HepG2 (cell line): Measurements from ENCODE around the gene LST1. TPM values are rescaled to one million over a fixed set of nuclear protein-coding genes. Genes with fewer than 3 reads are reported as not detected.
A peak's percentile ranks its signal among the peaks of the same experiment; 100 is the strongest.

Experiments
- CSRNP1 ChIP-seq: sonication (generic); formaldehyde crosslinking; IDR thresholded peaks from 2 replicates; pipeline ENCODE4 v1.8.1; 2023; ENCODE audit warnings: mild to moderate bottlenecking, missing genetic modification reagents
- EED ChIP-seq: sonication (generic); formaldehyde crosslinking; IDR thresholded peaks from 2 replicates; pipeline ENCODE4 v1.5.0; 2020; ENCODE audit warnings: mild to moderate bottlenecking, missing genetic modification reagents
- EP300 ChIP-seq, 3 experiments: sonication (generic) in 1 of 3; formaldehyde crosslinking in 1 of 3; IDR thresholded peaks; 2 replicates each; pipeline versions ENCODE4 v1.5.1 to v1.6.1; 2011 to 2020; ENCODE audit warnings: low read depth in 2 of 3, low read length in 2 of 3, borderline replicate concordance in 1 of 3, improper control_type of control experiment in 1 of 3, mild to moderate bottlenecking in 1 of 3, missing genetic modification reagents in 1 of 3, moderate library complexity in 1 of 3
- FIP1L1 ChIP-seq: fragments of 200-400 bp; formaldehyde crosslinking; IDR thresholded peaks from 2 replicates; pipeline ENCODE4 v1.6.1; 2018; ENCODE audit warnings: low read depth, mild to moderate bottlenecking, low read length, moderate library complexity, borderline replicate concordance; ENCODE audit not compliant: insufficient read depth
- GABPB1 ChIP-seq: IDR thresholded peaks from 2 replicates; pipeline ENCODE4 v1.6.1; 2016; ENCODE audit warnings: mild to moderate bottlenecking, missing genetic modification reagents, moderate library complexity, missing compliant biosample characterization
- HNRNPLL ChIP-seq: fragments of 200-400 bp; formaldehyde crosslinking; IDR thresholded peaks from 2 replicates; pipeline ENCODE4 v1.6.1; 2017; ENCODE audit warnings: mild to moderate bottlenecking, low read depth, low read length; ENCODE audit not compliant: poor library complexity, severe bottlenecking
- KLF13 ChIP-seq: sonication (generic); formaldehyde crosslinking; IDR thresholded peaks from 2 replicates; pipeline ENCODE4 v1.4.0; 2020; ENCODE audit warnings: mild to moderate bottlenecking, missing genetic modification reagents
- KLF9 ChIP-seq: IDR thresholded peaks from 2 replicates; pipeline ENCODE4 v1.6.1; 2016; ENCODE audit warnings: low read depth
- MLXIP ChIP-seq: sonication (generic); formaldehyde crosslinking; IDR thresholded peaks from 2 replicates; pipeline ENCODE4 v1.9.0; 2021; ENCODE audit warnings: missing genetic modification reagents, borderline replicate concordance
- PITX1 ChIP-seq: sonication (generic); formaldehyde crosslinking; IDR thresholded peaks from 2 replicates; pipeline ENCODE4 v1.5.1; 2020; ENCODE audit warnings: mild to moderate bottlenecking, missing genetic modification reagents
- RORA ChIP-seq: sonication (generic); formaldehyde crosslinking; IDR thresholded peaks from 2 replicates; pipeline ENCODE4 v1.5.0; 2020; ENCODE audit warnings: mild to moderate bottlenecking, missing genetic modification reagents, moderate library complexity
- TAF15 ChIP-seq: fragments of 200-400 bp; formaldehyde crosslinking; IDR thresholded peaks from one replicate; pipeline ENCODE4 v1.6.1; 2018; ENCODE audit warnings: mild to moderate bottlenecking, low read depth, low read length; ENCODE audit not compliant: poor library complexity, severe bottlenecking
- YEATS4 ChIP-seq: sonication (generic); formaldehyde crosslinking; IDR thresholded peaks from 2 replicates; pipeline ENCODE4 v1.4.0; 2020; ENCODE audit warnings: missing genetic modification reagents, borderline replicate concordance
- ZBTB44 ChIP-seq: sonication (generic); formaldehyde crosslinking; IDR thresholded peaks from 2 replicates; pipeline ENCODE4 v1.4.0; 2020; ENCODE audit warnings: missing genetic modification reagents
- ZNF124 ChIP-seq: sonication (generic); formaldehyde crosslinking; IDR thresholded peaks from 2 replicates; pipeline ENCODE4 v1.4.0; 2020; ENCODE audit warnings: missing genetic modification reagents
- ZNF225 ChIP-seq: sonication (generic); formaldehyde crosslinking; IDR thresholded peaks from 2 replicates; pipeline ENCODE4 v1.4.0; 2020; ENCODE audit warnings: mild to moderate bottlenecking, missing genetic modification reagents
- ZNF468 ChIP-seq: sonication (generic); formaldehyde crosslinking; IDR thresholded peaks from 2 replicates; pipeline ENCODE4 v1.8.0; 2022; ENCODE audit warnings: mild to moderate bottlenecking, moderate library complexity, missing genetic modification reagents
- ZNF496 ChIP-seq: sonication (generic); formaldehyde crosslinking; IDR thresholded peaks from 2 replicates; pipeline ENCODE4 v1.8.1; 2023; ENCODE audit warnings: mild to moderate bottlenecking, moderate library complexity, missing genetic modification reagents; ENCODE audit not compliant: insufficient replicate concordance
- ZNF556 ChIP-seq: sonication (generic); formaldehyde crosslinking; IDR thresholded peaks from 2 replicates; pipeline ENCODE4 v1.4.0; 2020; ENCODE audit warnings: mild to moderate bottlenecking, missing genetic modification reagents, borderline replicate concordance
- ZNF615 ChIP-seq: sonication (generic); formaldehyde crosslinking; IDR thresholded peaks from 2 replicates; pipeline ENCODE4 v1.5.0; 2020; ENCODE audit warnings: mild to moderate bottlenecking, missing genetic modification reagents, borderline replicate concordance
- ZNF883 ChIP-seq: sonication (generic); formaldehyde crosslinking; IDR thresholded peaks from 2 replicates; pipeline ENCODE4 v1.5.1; 2020; ENCODE audit warnings: mild to moderate bottlenecking, missing genetic modification reagents; ENCODE audit errors: not compliant biosample characterization
- ZSCAN29 ChIP-seq: sonication (generic); formaldehyde crosslinking; conservative IDR thresholded peaks from 2 replicates; pipeline ENCODE4 v1.4.0; 2020; ENCODE audit warnings: mild to moderate bottlenecking, missing genetic modification reagents
- polyA plus RNA-seq, 8 experiments: library from polyadenylated mRNA; depleted of rRNA in 3 of 8; stranded (reverse) in 7 of 8; unstranded in 1 of 8; fragments of >200 nt; fragmentation: Illumina TruSeq in 4 of 8; extraction: Trizol in 4 of 8; gene quantifications; 2 replicates each; pipeline versions ENCODE4 v1.2.1 to v1.2.3, GENCODE V29; 2011 to 2016; ENCODE audit warnings: low read depth in 4 of 8, missing spikeins in 1 of 8, mixed read lengths in 1 of 8; ENCODE audit not compliant: insufficient read depth in 1 of 8
- total RNA-seq, 5 experiments: library from RNA; depleted of rRNA; stranded (reverse); fragments of >200 nt; fragmentation: Illumina TruSeq; extraction: Trizol; gene quantifications; 2 replicates each; pipeline ENCODE4 v1.2.3, GENCODE V29; 2016; ENCODE audit warnings: low read depth in 1 of 5

LST1 gene
- total and polyA plus RNA-seq, 2 of the 13 experiments (the other 11 are each of a cell fraction or from before 2014, with no cell fraction given) = not detected

GRCh38 chr6:31547727-31548543 lies 38.1 kb upstream of the LST1 start (continued):
- TF ChIP-seq ZNF468 = no peak
- TF ChIP-seq ZNF124 (CRISPR knock-in tag) = 0 out of 2 replicates have a peak, but pooled peaks have one; percentile 5
- TF ChIP-seq EP300 (IDR thresholded peaks at IDR 0.05; ENCODE audit: low read depth in 2 of 2, low read length in 2 of 2) = no peak
- no peak for TF ChIP-seq EP300 (CRISPR knock-in tag; IDR thresholded peaks at IDR 0.05; ENCODE audit: borderline replicate concordance)
- no peak for TF ChIP-seq MLXIP (CRISPR knock-in tag)
- no peak for TF ChIP-seq KLF9 (CRISPR knock-in tag)
- TF ChIP-seq RORA (CRISPR knock-in tag) = no peak
- TF ChIP-seq CSRNP1 (CRISPR knock-in tag) = 0 out of 2 replicates have a peak, but pooled peaks have one; percentile 38
- TF ChIP-seq YEATS4 (CRISPR knock-in tag) = peak; percentile 16
- 0 out of 2 replicates have a peak, but pooled peaks have one; percentile 28 for TF ChIP-seq ZNF615 (CRISPR knock-in tag)
- TF ChIP-seq ZSCAN29 = no peak
- TF ChIP-seq HNRNPLL = peak; percentile 41
- 0 out of 2 replicates have a peak, but pooled peaks have one; percentile 35 for TF ChIP-seq GABPB1
- TF ChIP-seq KLF13 (CRISPR knock-in tag) = 0 out of 2 replicates have a peak, but pooled peaks have one; percentile 80
- TF ChIP-seq ZNF556 = 0 out of 2 replicates have a peak, but pooled peaks have one; percentile 31
- TF ChIP-seq ZNF225 (CRISPR knock-in tag) = peak; percentile 71; the same call in 1 of the 2 replicates
- no peak for TF ChIP-seq ZBTB44 (CRISPR knock-in tag)
- TF ChIP-seq PITX1 (CRISPR knock-in tag) = no peak
- TF ChIP-seq ZNF883 (CRISPR knock-in tag) = no peak
- no peak for TF ChIP-seq FIP1L1
- no peak for TF ChIP-seq TAF15
- no peak for TF ChIP-seq ZNF496 (CRISPR knock-in tag)
- peak; percentile 51; the same call in 1 of the 2 replicates for TF ChIP-seq EED (CRISPR knock-in tag)
